AG08395 (cell line): ENCODE results near the gene ZNF488.

Experiments
- DNase-seq: peaks from one replicate; pipeline ENCODE4 v3.0.0; 2012; ENCODE audit warnings: mixed read lengths, low spot score

ZNF488 gene

DNA sequence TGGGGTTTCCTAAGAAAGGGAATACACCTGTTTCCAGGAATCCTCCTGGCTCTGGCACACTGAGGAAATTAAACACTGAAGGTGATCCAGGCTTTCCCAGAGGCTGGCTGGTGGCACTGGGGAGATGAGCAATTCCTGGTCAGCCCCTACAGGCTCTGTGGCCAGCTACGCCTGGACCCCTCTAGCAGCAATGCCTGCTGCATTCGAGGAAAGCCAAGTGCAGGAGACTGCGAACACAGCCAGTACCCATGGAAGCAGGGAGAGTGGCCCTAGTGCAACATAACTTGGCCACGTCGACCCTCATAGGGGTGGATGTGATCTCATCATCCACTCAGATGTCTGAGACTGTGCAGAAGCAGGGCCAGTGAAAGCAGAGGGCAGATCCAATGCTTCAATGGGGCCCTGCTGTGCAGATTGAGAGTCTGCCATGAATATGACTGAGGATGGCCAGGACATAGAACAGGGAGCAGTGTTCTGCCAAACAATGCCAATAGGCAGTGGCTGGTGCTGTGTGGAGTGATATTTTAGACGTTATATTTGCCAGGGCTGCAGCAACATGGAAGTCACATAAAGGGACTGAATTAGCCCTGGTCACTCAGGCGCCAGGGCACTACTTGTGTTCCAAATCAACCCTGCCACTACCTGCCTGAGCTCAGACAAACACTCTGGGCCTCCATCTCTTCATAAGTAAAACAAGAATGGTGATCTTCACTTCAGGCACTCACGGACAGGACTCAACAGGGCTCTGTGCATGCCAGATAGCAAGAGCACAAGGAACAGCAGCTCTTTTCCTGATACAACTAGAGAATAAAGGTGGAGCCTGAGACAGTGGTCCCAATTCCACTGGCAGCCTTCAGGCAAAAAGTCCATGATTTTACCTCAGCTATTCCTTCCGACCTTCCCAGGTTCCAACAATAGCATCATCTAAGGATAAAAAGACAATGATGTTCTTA lies 2.4 kb downstream of the ZNF488 start:
- no peak for DNase-seq

DNA sequence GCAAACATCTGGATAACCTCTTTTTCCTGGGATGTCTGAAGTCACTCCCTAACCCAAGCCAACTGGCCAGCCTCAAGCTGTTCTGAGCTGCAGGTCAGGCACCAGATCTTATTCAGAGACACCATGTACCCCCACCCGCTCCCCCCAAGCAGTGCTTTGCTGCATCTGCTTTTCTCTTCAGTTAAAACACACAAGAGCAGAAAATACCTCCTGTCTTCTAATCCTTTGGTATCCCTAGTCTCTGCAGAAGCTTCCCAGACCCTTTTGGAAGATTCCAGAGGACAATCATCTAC lies 3.0 kb downstream of the ZNF488 start:
- no peak for DNase-seq

DNA sequence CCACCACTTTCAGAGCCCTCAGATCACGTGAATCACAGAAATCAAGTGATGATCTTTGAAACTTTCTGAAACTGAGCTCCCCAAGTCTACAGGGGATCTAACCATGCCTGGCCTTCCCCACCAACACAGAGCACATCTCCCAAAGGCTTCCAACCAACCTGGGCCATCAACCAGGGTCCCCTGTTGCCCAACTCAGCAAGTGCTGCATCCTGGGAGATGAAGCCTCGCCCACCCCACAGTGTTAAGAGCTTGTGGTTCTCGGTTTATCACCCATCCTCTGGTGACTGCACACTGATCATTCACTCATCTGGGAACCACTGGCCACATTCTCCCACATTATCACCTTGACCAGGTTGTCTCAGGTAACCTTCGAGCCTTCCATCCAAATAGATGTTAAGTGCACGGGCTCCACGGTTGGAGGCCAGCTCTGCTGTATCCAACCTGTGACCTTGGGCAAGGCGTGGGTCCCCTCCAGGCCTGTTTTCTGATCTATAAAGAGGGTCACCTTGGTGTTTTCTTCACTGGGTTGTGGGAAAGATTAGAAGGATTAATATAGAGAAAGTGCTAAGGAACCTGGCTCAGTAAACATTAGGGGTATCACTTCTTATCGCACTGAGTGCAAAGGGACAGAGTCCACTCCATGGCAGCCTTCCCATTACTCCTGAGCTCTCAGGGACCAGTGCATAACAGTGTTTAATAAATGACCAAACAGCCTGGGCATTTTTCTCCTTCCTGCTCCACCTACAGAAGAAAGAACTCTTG lies 3.6 kb downstream of the ZNF488 start:
- no peak for DNase-seq

DNA sequence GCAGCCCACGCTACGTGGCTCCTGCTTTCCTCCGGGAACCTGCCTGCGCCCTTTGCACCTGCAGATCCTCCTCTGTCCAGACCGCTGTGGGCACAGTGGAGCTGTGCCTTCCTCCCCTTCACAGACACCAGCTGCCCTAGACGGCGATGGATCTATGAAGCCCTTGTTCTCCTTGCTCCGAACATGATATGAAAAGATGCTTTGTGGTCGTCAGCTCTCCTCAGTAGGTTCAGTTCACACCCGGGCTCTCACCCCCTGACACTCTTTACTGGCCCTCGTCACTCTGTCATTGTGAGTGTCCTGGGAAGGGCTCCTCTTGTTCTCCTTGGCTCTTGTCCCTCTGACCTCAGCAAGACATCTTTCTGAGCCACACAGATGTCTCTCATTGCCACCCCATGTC lies 4.2 kb downstream of the ZNF488 start:
- no peak for DNase-seq

DNA sequence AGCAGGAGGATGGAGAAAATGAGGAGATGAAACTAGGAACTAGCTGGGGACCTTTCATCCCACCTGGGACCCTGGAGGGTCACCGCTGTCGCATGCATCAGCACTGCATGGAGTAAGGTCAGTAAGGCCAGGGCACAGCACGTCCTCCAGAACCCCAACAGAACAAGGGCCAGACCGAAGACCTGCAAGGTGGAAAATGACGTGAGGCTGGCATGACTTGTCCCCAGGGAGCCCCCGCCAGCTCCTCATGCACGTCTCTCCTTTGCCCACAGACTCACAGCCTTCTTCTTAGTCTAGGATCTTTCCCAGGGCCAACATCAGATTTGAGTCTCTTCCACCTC lies 4.7 kb downstream of the ZNF488 start:
- no peak for DNase-seq

DNA sequence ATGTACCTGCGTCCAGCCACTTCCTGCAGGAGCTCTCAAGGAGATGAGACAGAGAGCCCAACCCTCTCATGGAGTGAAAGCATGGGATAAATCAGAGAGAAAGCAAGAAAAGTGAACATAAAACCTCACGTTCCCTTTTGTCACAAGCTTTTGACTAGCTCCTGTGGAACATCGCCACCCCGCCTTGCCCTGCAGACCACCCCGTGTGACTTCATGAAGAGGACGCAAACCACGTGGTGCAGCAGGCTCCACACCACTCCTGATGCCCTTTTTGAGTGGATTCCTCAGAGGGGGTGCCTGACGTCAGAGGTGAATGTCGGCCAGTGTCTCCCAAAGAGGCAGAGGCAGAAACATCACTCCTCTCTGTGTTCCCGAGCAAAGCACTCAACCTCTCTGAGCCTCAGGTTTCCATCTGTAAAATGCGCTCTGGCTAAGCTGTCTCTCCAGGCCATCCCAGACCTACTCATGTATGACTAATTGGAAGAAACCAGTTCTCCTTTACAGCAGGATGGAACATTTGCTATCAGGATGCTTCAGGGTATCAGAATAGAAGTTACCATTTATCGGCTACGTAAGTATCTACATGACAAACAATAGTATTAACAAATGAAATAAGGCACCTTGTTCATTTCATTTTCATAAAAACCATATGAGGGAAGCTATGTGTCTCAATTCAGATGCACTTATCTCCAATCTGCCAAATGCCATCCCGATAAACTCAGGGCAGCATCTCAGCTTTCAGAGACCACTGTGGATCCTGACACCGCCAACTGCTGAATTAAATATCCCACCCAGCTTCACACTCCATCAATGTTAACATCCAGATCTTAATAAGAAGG lies 5.3 kb downstream of the ZNF488 start:
- DNase-seq: no peak

DNA sequence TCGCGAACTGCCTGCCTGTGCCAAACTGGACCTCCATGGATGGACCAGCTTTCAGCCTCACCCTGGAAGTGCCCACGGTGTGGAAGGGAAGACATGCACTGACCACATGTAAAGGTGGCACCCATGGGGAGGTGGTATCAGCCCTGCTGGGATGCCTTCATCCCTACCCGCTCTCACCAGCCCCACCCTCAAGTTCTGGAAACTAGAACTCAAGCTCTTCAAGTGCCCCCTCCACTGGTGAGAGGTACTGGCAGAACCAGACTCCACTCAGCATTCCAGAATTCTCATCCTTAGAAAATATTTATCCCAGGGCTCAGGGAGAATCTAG lies 5.9 kb downstream of the ZNF488 start:
- DNase-seq: no peak

DNA sequence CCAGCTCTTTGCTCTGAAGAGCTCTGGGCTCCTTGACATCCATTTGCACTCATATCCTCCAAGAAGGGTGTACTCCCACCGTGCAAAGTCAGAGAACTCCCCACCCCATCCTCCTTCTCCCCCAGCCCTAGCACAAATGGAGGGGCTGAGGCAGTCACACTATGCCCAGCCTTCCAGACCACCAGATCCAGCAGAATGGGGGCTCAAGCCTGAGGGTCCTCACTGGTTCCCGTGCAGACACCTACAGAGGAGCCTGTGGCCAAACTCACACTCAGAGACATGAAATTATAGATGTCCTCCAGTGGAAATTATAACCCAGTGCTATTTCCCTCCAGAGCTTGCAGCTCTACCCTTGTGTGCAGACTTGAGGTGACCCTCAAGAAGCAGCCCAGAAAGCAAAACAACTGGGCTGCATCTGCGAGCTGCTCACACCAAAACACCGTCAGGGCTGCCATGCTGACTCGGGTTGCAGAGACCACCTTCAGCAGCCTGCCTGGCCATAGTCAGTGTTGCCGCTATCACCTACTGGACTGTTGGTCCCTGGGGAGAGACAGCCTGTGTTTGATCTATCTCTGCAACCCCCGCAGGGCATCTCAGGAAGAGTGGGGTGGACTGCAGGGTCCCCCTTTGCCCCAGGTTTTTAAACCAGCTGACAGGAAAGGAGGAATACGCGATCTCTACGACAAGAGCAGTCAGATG lies 7.4 kb downstream of the ZNF488 start:
- no peak for DNase-seq

DNA sequence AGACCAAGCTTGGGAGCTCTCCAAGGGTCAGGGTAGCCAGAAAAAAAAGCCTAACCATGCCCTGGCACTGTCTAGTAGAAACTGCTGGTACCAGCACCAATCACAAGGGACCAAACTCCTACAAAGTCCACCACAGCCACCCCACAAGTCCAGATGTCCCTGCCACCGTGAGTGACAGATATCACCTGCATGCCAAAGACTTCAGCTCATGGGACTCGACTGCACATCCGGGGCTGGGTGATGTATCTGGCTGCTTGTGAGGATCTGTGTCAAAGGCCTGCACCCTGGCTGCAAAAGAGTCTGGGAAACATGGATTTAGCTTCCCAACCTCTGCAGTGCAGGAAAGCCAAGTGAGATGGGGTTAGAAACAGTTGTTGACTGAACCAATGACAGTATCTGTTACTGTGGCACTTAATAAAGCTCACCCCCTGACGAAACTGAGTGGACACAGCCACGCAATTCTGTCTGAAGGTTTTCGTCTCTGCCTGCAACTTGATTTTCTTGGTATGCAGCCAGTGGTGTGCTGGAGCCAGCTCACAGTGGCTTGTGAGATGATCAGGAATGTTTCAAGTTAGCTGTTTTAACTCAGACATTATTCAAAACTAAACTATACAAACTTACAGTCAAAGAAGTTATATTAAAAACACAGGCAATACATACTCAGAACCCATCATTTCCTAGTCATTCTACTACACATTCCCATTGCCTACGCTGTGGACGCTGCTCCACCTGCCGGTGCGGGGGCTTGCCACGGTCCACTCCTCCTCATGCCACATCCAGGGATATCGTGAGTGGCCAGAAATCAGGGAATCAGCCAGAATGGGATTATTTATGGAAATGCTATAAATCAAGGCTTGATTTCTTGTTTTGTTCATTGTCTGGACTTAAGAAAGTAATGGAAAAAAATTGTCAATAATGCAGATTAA lies 9.2 kb downstream of the ZNF488 start:
- peak; percentile 48 for DNase-seq

DNA sequence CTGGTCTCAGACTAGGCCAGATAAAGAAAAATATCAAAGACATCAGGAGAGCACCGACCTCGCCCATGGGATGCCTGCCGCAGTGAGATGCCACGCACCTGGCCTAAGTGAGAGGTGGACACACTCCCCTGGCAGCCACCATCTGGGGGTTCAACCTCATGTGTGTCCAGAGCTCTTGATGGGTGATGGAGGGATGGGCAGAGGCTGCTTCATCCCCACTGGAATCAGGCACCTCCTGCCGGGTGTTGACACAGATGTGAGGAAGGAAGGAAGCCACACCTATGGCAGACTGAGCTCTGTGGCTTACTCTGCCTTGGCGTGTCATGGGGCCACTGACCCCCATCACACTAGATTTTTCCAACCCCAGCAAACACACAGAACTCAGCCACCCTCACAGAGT lies 11.4 kb downstream of the ZNF488 start:
- DNase-seq: no peak

DNA sequence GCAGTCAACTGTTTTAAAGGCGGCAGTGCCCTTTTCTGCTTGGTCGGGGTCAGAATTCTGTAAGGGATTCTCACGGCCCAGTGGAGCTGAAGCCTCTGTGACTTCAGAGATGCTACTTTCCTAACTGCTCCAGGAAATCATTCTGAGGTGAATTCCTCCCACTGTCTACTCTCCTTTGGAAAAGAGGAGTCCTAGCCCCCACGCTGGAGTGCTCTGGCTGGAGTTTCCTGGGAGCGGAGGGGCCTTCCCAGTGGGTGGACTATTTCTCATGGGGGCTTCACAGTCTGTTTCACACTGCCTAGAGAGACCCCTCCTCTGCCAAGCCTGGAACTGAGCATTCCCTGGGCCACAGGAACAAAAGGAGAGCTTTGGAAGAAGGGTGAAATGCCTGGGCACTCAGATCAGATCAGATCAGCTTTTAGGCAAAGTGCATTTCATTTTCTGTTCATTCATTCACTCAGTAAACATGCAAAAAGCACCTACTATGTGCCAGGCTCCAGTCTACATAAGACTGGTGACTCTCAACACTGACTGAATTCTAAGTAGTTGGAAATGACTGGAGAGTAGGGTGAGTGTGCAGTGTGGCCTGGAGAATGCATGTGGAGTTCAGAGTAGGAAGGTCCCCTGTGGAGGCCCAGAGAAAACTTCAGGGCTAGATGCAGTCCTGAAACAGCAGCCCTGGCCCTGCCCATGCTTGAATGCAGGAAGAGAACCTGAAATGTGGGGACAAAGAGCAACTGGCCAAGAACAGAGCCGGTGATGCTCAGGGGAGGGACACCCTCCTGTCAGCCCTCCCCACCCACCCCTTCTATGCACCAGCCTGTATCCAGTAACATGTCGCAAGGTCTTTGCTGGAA lies 12.2 kb downstream of the ZNF488 start:
- DNase-seq: no peak

DNA sequence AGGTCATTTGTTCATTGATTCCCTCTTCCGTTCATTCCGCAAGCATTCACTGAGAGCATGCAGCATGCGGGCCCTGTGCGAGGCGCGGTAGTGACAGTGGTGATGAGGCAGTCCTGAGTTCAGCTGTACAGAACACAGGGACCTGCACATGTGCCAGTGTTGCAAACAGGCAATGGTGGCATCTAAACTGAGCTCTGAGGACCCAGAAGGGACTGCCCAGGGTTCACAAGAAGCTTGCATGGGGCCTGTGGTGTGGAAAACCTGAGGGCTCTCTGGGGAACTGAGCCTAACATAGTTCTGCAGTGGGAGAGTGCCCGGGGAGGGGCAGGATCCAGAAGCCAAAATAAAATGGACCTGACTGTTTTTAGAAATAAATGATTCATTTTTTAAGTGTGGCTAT lies 13.2 kb downstream of the ZNF488 start:
- no peak for DNase-seq

DNA sequence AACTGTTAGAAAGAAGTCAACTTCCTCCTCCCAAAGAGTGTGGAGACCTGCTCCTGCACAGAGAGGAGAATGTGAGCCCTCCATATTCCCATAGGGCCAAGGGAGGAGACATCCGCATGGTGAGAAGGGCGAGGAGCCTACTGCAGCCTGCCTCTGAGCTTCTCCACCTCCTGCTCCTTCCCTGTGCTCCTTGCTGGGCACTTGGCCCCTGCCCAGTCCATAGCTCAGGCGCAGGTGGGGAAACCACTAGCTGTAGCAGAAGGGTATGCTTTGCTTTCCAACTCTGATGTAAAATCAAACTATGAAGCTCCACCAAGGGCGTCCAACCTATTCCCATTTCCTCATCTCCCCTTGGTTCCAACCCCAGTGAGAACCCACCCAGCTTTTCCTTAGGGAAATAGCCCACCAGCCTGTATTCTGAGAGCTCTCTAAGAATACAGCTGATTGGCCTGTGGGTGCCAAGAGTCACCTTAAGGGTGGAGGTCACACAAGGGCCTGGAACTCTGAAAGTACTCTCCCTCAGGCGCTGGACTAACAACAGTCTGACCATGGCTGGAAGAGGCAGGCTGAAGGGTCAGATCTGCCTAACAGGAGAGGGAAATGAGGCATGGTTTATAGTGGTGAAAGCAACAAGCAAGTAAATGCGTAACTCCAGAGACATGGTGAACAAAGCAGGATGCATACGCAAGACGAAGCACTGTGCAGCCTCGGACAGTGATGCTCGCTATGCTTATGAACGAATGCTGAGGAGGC lies 13.9 kb downstream of the ZNF488 start:
- DNase-seq: no peak

DNA sequence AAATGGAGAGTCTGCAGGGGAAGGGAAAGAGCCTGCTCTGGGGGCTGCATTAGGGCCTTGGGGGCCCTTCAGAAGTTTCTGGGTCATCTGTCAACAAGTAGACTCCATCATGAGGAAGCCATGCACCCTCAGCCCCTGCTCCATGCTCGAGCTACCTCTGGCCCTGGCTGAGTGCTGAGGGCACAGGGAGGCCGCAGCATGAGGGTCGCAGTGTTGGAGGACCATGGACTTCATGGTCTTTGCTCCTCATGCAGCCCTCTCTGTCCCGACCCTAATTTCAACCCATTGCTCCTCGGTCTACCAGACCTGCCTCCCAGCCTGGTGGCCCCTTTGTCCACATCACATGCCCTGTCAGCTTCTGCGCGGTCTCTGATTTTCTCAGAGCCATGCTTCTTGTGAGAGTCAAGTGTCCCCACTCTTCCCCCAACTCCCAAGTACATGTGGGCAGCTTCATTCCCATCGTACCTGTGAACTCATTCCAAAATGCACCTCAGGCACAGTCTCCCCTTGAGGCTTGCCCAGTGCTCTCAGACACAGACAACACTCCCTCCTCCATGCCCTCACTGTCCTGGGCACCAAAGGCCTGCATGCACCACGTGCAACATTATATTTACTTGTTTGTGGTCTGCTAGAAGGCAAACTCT lies 14.7 kb downstream of the ZNF488 start:
- no peak for DNase-seq

DNA sequence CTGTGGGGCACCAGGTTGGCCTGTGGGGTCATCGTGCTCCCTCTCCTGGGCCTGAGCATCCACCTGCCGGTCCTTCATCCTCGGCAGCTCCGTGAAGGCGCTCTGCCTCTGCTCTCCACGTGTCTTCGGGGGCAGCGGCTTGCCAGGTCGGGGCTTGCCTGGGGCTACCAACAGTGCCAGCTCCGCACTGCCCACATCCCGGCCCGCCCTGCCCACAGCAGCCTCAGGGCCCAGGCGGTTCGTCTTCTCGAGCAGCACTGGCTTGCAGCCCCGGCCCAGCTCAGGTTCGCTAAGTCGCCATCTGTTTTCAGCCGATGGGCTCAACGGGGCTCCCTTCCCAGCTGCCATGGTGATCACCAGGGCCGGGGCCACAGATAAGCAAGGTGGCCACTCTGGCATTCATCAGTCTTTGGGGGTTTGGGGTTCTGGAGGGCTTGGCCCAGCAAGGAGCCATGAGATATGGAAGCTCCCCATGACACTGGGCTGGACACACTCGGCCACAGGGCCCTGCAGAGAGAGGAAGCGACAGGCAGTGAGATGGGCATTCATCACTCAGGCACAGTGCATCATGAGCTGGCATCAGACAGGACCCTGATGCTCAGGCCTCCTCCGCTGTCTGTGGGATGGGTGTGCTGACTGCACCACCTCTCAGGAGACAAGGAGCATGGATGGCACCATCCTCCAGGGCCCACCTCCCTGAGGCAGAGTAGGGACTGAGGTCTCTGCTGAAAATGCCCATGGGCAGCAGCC lies 15.5 kb downstream of the ZNF488 start:
- no peak for DNase-seq

DNA sequence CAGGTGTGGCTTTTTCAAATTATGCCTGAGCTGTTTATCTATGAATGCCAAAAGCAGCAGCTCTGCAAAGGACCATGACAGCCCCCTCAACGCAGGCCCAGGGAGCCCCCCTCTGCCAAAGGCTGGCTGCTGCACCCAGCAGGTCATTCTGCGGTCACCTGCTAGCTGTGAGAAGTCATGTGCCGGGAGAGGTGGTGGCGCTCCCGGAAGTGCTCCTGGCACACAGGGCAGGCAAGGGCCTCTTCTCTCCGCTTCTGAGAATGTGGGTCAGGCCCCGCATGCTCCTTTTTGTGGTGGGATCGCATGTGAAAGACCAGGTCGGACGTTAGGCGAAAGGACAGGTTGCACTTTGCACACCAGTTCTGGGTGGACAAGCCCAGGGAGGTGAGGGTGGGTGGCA lies 16.4 kb downstream of the ZNF488 start:
- DNase-seq: no peak

DNA sequence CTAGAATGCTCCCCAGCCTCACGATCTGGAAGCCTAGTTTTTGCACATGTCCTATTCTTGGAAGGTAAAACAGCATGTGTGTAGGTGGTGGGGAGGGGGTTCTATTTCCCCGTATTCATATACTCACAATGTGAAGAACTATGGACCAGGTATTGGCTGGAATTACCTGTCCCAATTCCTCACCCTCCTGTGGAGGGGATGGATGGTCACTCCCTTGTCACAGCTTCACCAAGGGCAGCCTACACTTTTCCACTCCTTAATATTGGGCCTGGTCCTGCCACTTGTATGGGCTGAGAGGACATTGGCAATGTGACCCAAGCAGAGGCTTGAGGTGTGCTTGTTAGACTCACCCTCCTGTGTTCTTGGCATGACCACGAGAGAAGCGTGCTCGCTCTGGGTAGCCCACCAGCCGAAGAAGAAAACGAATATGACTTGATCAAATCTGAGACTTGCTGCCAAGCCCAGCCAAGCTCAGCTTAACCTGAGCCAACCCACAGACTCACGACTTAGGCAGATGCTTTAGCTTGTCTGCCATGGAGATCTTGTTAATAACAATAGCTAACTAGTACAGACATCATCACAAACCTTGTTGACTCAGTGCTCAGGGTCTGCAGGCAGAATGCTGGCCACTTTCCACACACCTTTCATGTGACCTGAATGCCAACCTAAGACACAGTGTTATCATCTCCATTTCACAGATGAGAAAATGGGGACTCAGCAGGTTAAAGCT lies 17.2 kb downstream of the ZNF488 start:
- no peak for DNase-seq
